ENCODE results near the gene SLC24A3.

Gene SLC24A3

GRCh38 chr20:19718880-19719279, 506.4 kb downstream of the SLC24A3 start:
- Histone ChIP-seq H3K4me1 (ENCODE audit: control insufficient read depth in 1 of 2, insufficient read depth in 1 of 2, low read depth in 1 of 2, low read length in 1 of 2) (no peaks in the 10 kb centered on the region), H3K27ac (no peak overlapping the region), H3K9me3 (no peaks in the 10 kb centered on the region), H3K4me3 (ENCODE audit: low read depth in 1 of 2, low read length in 1 of 2) (no peak overlapping the region), H3K27me3 (no peaks in the 10 kb centered on the region), H3K36me3 (no peaks in the 10 kb centered on the region)
- no peak for TF ChIP-seq CTCF (IDR thresholded peaks at IDR 0.05)

- Histone ChIP-seq H3K4me3 (ENCODE audit: low read depth in 1 of 2, low read length in 1 of 2) (no peak overlapping the region), H3K36me3 (no peaks in the 10 kb centered on the region), H3K27ac (no peak overlapping the region), H3K9me3 (no peaks in the 10 kb centered on the region), H3K27me3 (no peaks in the 10 kb centered on the region), H3K4me1 (ENCODE audit: control insufficient read depth in 1 of 2, insufficient read depth in 1 of 2, low read depth in 1 of 2, low read length in 1 of 2) (no peaks in the 10 kb centered on the region)
- no peak for TF ChIP-seq CTCF (IDR thresholded peaks at IDR 0.05)
These were observed 508.5 kb downstream of the SLC24A3 start for GRCh38 chr20:19720991-19721390.

- Histone ChIP-seq H3K27me3 (no peaks in the 10 kb centered on the region), H3K9me3 (no peaks in the 10 kb centered on the region), H3K27ac (no peak overlapping the region), H3K36me3 (no peaks in the 10 kb centered on the region), H3K4me3 (ENCODE audit: low read depth in 1 of 2, low read length in 1 of 2) (no peak overlapping the region), H3K4me1 (ENCODE audit: control insufficient read depth in 1 of 2, insufficient read depth in 1 of 2, low read depth in 1 of 2, low read length in 1 of 2) (no peaks in the 10 kb centered on the region)
- TF ChIP-seq CTCF (IDR thresholded peaks at IDR 0.05): no peak
These were observed 510.6 kb downstream of the SLC24A3 start for GRCh38 chr20:19723051-19723450.

DNA sequence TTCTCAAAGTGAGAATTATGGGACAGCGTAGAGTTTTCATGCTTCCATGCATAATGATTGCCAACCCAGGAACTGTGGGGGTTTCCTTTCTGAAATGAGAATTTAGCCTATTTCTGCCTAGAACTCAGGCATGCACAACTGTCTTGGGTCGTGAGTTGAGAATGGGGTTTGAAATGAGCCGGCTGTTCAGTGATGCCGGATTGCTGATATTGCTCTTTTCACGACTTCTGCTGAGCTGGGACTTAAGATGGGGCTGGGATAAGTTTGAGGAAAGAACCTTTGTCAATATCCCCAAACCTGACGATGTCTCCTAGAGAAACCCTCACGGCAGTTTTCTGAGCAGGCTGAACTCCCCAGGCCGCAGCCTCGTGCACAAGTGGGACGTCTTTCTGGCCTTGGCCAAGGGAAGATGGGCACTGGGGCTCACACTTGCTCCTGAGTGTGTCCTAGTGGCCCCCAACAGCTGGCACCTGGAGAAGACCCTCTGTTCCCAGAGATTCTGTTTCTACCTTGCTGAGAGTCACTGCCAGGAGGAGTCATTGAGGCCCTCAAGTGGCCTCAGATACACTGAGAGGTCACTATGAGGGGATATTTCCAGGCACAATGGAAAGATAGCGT, 511.5 kb downstream of the SLC24A3 start:
- Histone ChIP-seq H3K4me3 (ENCODE audit: low read depth in 1 of 2, low read length in 1 of 2) (no peak overlapping the region), H3K9me3 (no peaks in the 10 kb centered on the region), H3K27ac (no peak overlapping the region), H3K4me1 (ENCODE audit: control insufficient read depth in 1 of 2, insufficient read depth in 1 of 2, low read depth in 1 of 2, low read length in 1 of 2) (no peaks in the 10 kb centered on the region), H3K36me3 (no peaks in the 10 kb centered on the region), H3K27me3 (no peaks in the 10 kb centered on the region)
- TF ChIP-seq CTCF (IDR thresholded peaks at IDR 0.05): no peak

DNA sequence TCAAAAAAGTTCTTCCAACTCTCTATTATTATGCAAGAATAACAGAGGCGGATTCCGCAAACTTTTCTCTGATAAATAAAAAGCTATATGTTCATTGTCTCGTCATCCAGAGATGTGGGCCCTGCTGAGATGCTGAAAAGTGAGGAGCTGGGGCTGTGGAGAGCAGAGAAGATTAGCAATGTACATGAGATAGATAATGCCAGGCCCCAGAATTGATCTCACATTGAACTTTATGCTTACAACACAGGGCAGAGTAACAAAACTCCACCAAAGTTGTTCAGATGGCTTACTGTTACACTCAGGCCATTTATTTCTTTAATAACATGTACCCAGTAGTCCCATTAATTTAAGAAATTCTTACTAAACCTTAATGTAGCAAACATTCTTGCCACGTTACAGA, 512.9 kb downstream of the SLC24A3 start:
- Histone ChIP-seq H3K4me3 (ENCODE audit: low read depth in 1 of 2, low read length in 1 of 2) (no peak overlapping the region), H3K9me3 (no peaks in the 10 kb centered on the region), H3K27ac (no peak overlapping the region), H3K36me3 (no peaks in the 10 kb centered on the region), H3K27me3 (no peaks in the 10 kb centered on the region), H3K4me1 (ENCODE audit: control insufficient read depth in 1 of 2, insufficient read depth in 1 of 2, low read depth in 1 of 2, low read length in 1 of 2) (no peaks in the 10 kb centered on the region)
- TF ChIP-seq CTCF (IDR thresholded peaks at IDR 0.05): no peak
